Measurements from ENCODE around the gene CCDC171.

The CCDC171 gene

DNA sequence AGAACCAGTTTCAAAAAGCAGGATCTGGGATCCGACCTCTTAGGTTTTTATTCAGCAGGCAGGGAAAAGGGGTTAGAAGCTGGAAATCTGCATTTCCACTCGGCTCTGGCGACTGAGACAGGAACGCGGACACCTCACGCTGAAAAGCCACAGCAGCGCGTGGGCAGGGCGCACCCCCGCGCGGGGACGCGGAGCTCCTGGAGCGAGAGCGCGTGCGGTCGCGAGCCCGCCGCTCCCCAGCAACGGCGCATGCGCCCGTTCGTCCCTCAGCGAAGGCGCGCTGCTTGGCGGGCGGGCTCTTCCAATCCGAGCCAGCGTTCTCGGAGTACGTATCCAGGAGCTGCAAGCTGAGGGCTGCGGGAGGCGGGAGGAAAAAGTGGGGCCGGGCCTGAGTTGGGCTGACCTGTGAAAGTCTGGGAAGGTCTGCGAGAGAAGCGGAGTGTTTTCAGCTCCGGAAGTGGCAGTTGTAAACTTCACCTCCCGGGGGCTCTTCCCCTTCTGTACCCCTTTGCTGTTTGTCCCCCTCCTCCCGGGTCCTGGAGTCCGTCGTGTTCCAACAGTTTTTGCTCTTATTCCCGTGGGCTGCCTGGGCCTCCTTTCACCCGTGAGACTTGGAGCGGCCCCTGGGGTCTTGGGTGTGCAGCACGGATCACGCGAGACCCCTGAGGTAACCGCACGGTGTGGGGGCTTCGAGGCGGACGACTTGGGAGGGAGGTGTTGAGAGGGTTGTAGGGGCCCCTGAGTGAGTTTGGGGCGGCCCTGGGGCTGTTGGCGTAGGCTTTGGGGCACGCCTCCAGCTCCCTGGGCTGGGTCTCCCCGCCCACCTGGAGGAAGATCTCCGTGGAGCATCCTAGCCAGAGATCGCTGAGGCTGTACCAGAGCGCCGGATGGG is at the start of gene CCDC171:
CCDC171 (plus strand) TSS at position 408 of the 892 bp plus-strand sequence. CDS start 11,046 bp downstream, outside the sequence.
- Histone ChIP-seq H3K4me1 (ENCODE audit: insufficient read depth, low read length) (peaks cover 4% of the 10 kb centered on the region), H3K9me3 (ENCODE audit: low read length) (no peaks in the 10 kb centered on the region), H3K36me3 (ENCODE audit: insufficient read depth, low read length) (no peaks in the 10 kb centered on the region), H3K4me3 (ENCODE audit: low read length) (peak within 1 kb of the TSS; percentile 68), H2AFZ (ENCODE audit: low read depth, low read length) (peak within 1 kb of the TSS; percentile 67), H3K27me3 (ENCODE audit: insufficient read depth, low read length) (no peaks in the 10 kb centered on the region)

DNA sequence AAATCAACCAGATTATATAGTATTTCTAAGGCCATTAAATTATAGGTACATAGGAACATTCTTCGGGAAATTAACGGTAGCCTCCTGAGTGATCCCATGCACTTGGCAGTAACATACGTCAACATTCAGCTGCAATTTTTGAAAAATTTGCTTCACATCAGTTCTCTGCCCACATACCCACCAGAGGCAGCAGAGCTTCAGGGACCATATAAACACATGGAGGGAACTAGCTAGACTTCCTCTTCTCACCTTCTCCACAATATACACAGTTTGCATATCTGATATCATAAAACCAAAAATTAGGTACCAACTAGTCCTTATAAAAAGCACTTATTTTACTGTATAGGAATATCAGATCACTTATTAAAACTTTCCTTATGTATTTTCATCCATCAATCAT is 46.9 kb upstream of the CCDC171 start:
- peaks cover 15% of the 10 kb centered on the region for H3K4me1 ChIP-seq (ENCODE audit: insufficient read depth, low read length)
- no peak overlapping the region for H2AFZ ChIP-seq (ENCODE audit: low read depth, low read length)
- peaks cover 73% of the 10 kb centered on the region for H3K36me3 ChIP-seq (ENCODE audit: insufficient read depth, low read length)

DNA sequence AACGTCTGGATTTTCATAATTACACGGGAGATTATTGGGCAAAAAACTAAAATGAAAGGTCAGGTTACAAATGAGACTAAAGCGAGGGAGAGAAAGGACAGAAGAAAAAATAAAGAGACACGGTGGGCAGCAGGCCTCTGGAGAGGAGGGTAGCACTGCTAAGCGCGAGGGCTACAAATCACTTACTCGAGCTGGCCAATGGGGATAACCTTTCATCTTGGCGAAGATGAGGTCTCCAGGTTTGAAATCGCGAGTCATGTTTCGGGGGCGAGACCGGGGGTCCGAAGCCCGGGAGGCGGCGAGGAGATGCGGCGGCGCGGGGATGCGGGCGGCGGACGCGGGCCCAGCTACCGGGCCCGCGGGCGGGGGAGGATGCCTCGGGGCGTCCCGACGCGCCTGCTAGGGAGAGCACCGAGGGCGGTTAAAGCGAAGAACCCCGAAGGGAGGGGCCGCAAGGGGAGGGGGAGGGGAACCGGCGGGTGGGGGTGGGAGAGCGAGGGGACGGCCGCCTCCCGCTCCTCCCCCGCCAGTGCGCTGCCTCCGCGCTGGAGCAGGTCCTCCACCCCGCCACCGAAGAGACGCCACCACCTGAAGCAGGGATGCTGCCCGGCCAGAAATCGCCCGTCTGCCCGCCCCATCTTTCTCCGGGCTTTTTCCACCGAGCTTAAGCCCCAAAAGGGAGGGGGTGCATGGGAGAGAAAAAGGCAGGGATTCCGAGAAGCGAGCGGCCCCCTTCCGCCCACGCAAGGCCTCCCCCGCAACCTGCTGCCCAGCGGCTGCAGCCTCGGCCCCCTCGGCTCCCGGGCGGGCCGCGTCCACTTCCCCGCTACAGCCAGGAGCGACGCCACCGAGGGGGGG is 42.7 kb upstream of the CCDC171 start:
- Histone ChIP-seq H3K27me3 (ENCODE audit: insufficient read depth, low read length) (no peaks in the 10 kb centered on the region), H3K9me3 (ENCODE audit: low read length) (no peaks in the 10 kb centered on the region), H3K4me3 (ENCODE audit: low read length) (peak overlapping the region; percentile 81), H3K4me1 (ENCODE audit: insufficient read depth, low read length) (peaks cover 28% of the 10 kb centered on the region), H3K36me3 (ENCODE audit: insufficient read depth, low read length) (peaks cover 38% of the 10 kb centered on the region), H2AFZ (ENCODE audit: low read depth, low read length) (peak overlapping the region; percentile 60)

More for the DNA sequence above, 46.9 kb upstream of the CCDC171 start:
- Histone ChIP-seq H3K9me3 (ENCODE audit: low read length) (no peaks in the 10 kb centered on the region), H3K27me3 (ENCODE audit: insufficient read depth, low read length) (no peaks in the 10 kb centered on the region), H3K4me3 (ENCODE audit: low read length) (no peak overlapping the region)

DNA sequence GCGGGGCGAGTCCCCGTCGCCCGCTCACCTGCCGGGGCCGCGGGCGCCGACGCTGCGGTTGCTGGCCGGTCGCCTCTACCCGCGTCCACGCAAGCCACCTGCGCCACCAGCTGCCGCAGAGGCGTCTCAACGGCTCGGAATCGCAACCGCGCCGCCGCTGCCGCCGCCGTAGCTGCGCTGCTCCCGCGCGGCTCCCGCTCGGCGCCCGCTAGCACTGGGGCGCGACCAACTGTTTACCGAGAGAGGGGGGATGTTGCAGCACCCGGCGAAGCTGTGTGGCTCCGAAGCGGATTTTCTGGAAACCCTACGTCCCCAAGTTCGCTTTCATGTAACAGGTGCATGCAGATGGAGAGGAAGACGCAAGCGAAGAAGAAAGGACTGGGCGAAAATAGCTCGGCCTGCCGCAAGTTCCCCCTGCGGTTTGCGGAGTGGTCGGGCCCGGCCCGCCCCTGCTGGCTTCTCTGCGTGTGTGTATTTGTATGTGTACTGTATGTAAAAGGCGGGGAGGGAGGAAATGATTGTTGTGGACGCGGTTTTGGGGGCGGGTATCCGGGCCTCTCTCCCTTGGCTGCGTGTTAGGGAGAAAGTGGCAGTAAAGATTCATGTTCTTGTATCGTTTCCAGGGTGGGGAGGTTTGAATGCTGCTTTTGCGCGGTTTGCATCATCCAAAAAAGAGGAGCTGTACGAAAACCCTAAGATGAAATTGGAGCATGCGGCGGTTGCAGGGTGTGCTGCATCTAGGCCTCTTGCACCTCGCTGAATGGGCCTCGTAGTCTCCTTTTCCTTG is 41.9 kb upstream of the CCDC171 start, which contains the start of gene PSIP1:
PSIP1 (minus strand) TSS at position 182 of the 787 bp plus-strand sequence. CDS start 782 bp downstream, outside the sequence.
- Histone ChIP-seq H3K27me3 (ENCODE audit: insufficient read depth, low read length) (no peaks in the 10 kb centered on the region), H3K4me3 (ENCODE audit: low read length) (peak within 1 kb of the TSS; percentile 81), H3K4me1 (ENCODE audit: insufficient read depth, low read length) (peaks cover 28% of the 10 kb centered on the region), H2AFZ (ENCODE audit: low read depth, low read length) (peak within 1 kb of the TSS; percentile 60), H3K36me3 (ENCODE audit: insufficient read depth, low read length) (peaks cover 29% of the 10 kb centered on the region), H3K9me3 (ENCODE audit: low read length) (no peaks in the 10 kb centered on the region)

DNA sequence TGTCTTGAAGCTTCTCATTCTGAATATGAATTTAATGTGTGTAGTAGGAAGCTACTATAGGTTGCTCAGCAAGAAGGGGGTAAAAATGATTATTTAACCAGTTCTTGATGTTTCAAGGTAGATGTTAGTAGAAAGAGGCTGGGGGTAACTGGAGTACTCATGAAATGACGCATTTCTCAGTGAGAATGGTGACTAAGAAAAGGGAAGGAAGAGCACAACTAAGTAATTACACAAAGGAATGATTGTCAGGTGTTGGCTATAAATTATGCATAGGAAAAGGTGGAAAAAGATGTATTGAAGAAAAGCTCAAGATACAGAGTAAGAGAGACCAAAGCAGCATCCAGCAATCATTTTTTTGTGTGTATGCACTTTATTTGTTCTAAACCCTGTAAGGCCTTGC is 40.6 kb upstream of the CCDC171 start:
- Histone ChIP-seq H3K4me3 (ENCODE audit: low read length) (no peak overlapping the region), H2AFZ (ENCODE audit: low read depth, low read length) (no peak overlapping the region), H3K27me3 (ENCODE audit: insufficient read depth, low read length) (no peaks in the 10 kb centered on the region), H3K4me1 (ENCODE audit: insufficient read depth, low read length) (peaks cover 28% of the 10 kb centered on the region), H3K36me3 (ENCODE audit: insufficient read depth, low read length) (peaks cover 17% of the 10 kb centered on the region), H3K9me3 (ENCODE audit: low read length) (no peaks in the 10 kb centered on the region)

DNA sequence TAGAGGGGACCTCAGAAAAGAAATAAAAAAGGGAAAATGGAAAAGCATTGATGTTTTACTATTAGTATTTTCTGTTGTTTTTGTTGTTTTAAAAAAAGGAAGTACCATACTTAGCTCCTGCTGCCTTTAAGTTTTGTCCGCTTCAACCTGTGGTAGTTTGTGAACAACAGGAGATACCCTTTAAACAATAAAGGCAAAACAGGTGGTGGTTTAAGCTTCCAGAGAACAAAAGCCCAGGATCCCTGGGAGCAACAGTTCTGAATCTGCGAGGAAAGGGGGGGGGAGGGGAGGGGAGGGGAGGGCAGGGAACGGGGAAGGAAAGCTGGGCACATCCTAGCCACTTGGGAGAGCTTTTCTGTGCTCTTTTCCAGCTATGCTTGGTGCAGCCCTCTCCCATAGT is 40.0 kb upstream of the CCDC171 start:
- no peaks in the 10 kb centered on the region for H3K27me3 ChIP-seq (ENCODE audit: insufficient read depth, low read length)
- H3K9me3 ChIP-seq (ENCODE audit: low read length) = no peaks in the 10 kb centered on the region
- peaks cover 28% of the 10 kb centered on the region for H3K4me1 ChIP-seq (ENCODE audit: insufficient read depth, low read length)
- H3K4me3 ChIP-seq (ENCODE audit: low read length) = no peak overlapping the region
- H2AFZ ChIP-seq (ENCODE audit: low read depth, low read length) = no peak overlapping the region
- peaks cover 11% of the 10 kb centered on the region for H3K36me3 ChIP-seq (ENCODE audit: insufficient read depth, low read length)

DNA sequence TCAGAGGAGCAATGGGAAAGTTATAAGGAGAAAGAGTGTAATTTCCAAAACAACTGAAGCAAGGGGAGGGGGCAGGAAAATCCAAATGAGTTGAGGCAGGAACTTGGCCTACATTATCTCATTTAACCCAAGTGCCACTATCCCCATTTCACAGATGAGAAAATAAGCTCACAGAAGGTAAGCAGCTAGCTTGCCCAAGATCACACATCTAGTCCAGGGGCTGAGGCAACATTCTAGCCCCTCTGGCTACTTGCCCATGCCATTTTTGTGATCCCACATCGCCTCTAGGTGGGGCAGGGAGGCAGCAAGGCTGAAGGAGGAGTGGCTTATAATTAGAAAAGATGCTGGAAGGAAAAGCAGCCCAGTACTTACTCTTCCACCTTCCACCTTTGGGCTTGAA is 39.5 kb upstream of the CCDC171 start:
- H3K4me1 ChIP-seq (ENCODE audit: insufficient read depth, low read length) = peaks cover 25% of the 10 kb centered on the region
- H3K36me3 ChIP-seq (ENCODE audit: insufficient read depth, low read length) = peaks cover 6% of the 10 kb centered on the region
- H2AFZ ChIP-seq (ENCODE audit: low read depth, low read length) = no peak overlapping the region
- H3K4me3 ChIP-seq (ENCODE audit: low read length) = no peak overlapping the region
- no peaks in the 10 kb centered on the region for H3K9me3 ChIP-seq (ENCODE audit: low read length)
- no peaks in the 10 kb centered on the region for H3K27me3 ChIP-seq (ENCODE audit: insufficient read depth, low read length)

DNA sequence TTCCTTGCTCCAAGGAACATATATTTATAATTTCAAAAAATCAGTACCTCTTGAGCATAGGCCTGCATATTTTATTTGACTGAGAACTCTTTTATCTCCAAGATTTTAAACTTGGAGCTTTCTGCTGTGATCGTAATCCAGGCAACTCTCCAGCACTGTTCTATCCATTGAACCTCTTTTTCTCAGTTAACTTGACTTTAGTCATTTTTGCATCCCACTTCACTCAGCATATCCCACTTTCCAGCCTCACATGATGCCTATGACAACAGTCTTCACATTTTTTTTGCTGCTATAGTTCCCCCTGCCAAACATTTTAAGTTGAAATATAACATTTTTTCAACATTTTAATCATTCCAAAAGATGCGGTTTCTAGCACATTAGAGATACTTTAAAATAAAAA is 33.0 kb upstream of the CCDC171 start:
- Histone ChIP-seq H3K27me3 (ENCODE audit: insufficient read depth, low read length) (no peaks in the 10 kb centered on the region), H3K36me3 (ENCODE audit: insufficient read depth, low read length) (no peaks in the 10 kb centered on the region), H3K4me3 (ENCODE audit: low read length) (no peak overlapping the region), H2AFZ (ENCODE audit: low read depth, low read length) (no peak overlapping the region), H3K9me3 (ENCODE audit: low read length) (no peaks in the 10 kb centered on the region), H3K4me1 (ENCODE audit: insufficient read depth, low read length) (no peaks in the 10 kb centered on the region)

DNA sequence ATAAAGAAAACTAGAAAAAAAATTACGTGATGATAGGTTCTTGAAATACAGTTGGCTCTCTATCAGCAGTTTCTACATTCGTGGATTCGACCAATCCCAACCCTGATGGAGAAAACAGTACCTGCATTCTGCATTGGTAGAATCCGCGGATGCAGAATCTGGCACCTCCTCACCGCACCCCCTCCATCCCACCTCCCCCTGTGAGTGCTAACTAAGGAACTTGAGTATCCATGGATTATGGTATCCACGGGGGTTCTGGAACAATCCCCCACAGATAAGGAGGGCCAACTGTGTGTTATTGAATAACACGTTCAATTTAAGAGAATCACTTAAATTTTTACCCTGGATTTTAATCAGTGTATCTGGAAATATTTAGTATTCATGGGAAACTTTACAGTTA is 31.6 kb upstream of the CCDC171 start:
- H3K36me3 ChIP-seq (ENCODE audit: insufficient read depth, low read length) = no peaks in the 10 kb centered on the region
- H3K9me3 ChIP-seq (ENCODE audit: low read length) = no peaks in the 10 kb centered on the region
- no peaks in the 10 kb centered on the region for H3K27me3 ChIP-seq (ENCODE audit: insufficient read depth, low read length)
- no peak overlapping the region for H2AFZ ChIP-seq (ENCODE audit: low read depth, low read length)
- no peak overlapping the region for H3K4me3 ChIP-seq (ENCODE audit: low read length)
- H3K4me1 ChIP-seq (ENCODE audit: insufficient read depth, low read length) = no peaks in the 10 kb centered on the region

DNA sequence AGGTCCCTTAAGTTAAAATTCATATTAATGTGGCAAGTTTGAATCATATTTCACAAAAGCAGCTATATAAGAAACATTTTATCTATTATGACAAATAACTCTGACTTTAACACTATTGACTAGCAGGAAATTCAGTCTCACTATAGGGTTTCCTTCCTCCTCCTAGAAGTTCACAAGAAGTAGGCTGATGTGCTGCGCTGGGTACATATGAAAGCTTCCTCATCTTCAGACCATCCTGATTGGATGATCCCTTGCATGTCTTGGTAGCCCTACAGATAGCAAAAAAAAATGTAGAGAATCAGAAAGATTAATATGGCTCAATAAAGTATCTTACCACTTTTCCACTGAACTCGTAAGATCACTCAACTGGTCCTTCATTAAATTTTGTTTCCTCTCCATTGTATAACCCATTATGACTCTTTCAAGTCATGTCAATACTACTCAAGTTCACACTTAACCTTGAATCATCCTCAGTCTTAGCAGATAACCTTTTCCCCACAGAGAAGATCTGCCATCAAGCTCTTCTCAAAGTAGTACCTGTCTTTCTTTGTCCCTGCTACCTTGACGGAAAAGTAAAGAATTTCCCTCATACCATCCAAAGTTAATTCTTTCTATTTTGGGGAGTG is 30.6 kb upstream of the CCDC171 start:
- Histone ChIP-seq H2AFZ (ENCODE audit: low read depth, low read length) (no peak overlapping the region), H3K4me1 (ENCODE audit: insufficient read depth, low read length) (no peaks in the 10 kb centered on the region), H3K27me3 (ENCODE audit: insufficient read depth, low read length) (no peaks in the 10 kb centered on the region), H3K36me3 (ENCODE audit: insufficient read depth, low read length) (no peaks in the 10 kb centered on the region), H3K9me3 (ENCODE audit: low read length) (no peaks in the 10 kb centered on the region), H3K4me3 (ENCODE audit: low read length) (no peak overlapping the region)

DNA sequence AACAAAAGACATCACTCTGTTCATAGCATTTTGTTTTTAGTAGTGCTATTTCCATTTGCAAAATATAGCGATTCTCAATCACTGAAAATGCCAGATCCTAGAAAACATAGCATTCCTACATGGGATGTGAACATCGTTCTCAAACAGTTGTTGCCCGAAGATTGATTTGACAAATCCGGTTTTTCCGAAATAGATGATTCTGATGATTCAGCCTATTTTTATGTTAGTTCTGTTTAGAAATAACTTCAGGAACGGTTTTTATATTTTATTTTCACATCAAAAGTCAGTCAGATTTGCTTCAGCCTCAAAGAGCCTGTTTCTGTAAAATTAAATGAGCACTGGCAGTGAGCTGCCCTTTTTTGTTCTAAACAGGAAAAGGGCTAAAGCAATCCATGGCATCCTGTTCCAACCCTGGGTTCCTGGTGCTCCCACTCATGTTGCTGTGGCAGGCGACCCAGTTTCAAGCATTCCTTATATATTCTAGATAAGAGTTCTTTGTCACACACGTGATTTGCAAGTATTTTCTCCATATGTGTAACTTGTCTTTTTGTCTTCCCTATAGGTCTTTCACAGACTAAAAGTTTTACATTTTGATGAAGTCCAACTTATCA is 27.9 kb upstream of the CCDC171 start:
- Histone ChIP-seq H3K36me3 (ENCODE audit: insufficient read depth, low read length) (no peaks in the 10 kb centered on the region), H2AFZ (ENCODE audit: low read depth, low read length) (no peak overlapping the region), H3K4me3 (ENCODE audit: low read length) (no peak overlapping the region), H3K4me1 (ENCODE audit: insufficient read depth, low read length) (no peaks in the 10 kb centered on the region), H3K27me3 (ENCODE audit: insufficient read depth, low read length) (no peaks in the 10 kb centered on the region), H3K9me3 (ENCODE audit: low read length) (no peaks in the 10 kb centered on the region)

DNA sequence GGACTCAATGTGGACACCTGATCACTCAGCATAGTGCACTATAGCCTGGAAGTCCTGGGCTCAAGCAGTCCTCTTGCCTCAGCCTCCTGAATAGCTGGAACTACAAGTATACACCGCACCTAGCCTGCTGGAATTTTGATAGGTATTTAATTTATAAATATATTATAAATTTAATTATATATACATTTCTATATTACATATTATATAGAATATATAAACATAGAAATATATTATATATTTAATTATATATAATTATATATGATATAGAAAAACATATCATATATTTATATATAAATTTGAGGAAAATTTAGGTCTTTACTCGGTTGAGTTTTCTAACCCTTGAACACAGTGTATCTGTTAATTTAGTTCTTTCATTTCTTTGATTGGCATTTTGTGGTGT is 26.9 kb upstream of the CCDC171 start:
- H2AFZ ChIP-seq (ENCODE audit: low read depth, low read length) = no peak overlapping the region
- H3K27me3 ChIP-seq (ENCODE audit: insufficient read depth, low read length) = no peaks in the 10 kb centered on the region
- H3K36me3 ChIP-seq (ENCODE audit: insufficient read depth, low read length) = no peaks in the 10 kb centered on the region
- H3K9me3 ChIP-seq (ENCODE audit: low read length) = no peaks in the 10 kb centered on the region
- no peak overlapping the region for H3K4me3 ChIP-seq (ENCODE audit: low read length)
- H3K4me1 ChIP-seq (ENCODE audit: insufficient read depth, low read length) = no peaks in the 10 kb centered on the region
